Posterior cingulate gyrus (tissue), 11 donors: ENCODE data around the gene OCIAD1.
A peak's percentile ranks its signal among the peaks of the same experiment; 100 is the strongest.
"Not testable (repeated sequence)": the region's sequence is repeated elsewhere in the genome, so short reads cannot be mapped to it uniquely, and the experiment has no call there.

Experiments
- DNase-seq, 10 donors: peaks; one replicate each; pipeline versions ENCODE4 v3.0.0 to v3.0.0-alpha.2; 2020 to 2021; ENCODE audit warnings: mixed read lengths in 3 of 10
- intact Hi-C: fragments of 100-400 bp; cut with DNase I; formaldehyde crosslinking; loops from one replicate; pipeline ENCODE4 v1.15.1; 2023

OCIAD1 gene

GRCh38 chr4:48879561-48880442 lies 48.9 kb downstream of the OCIAD1 start:
- DNase-seq, result peak in 1 of 10 donors; percentile 12
- intact Hi-C loops, result no loop called here

GRCh38 chr4:48881646-48882045 lies 50.8 kb downstream of the OCIAD1 start:
- intact Hi-C loops, result not testable (repeated sequence)
- DNase-seq, result peak in 1 of 10 donors; percentile 46

GRCh38 chr4:48889750-48890149 lies 58.9 kb downstream of the OCIAD1 start:
- intact Hi-C loops, result not testable (repeated sequence)

GRCh38 chr4:48891028-48891619 lies 60.2 kb downstream of the OCIAD1 start:
- DNase-seq, result no peak
- intact Hi-C loops, result no loop called here

More at GRCh38 chr4:48889750-48890149, 58.9 kb downstream of the OCIAD1 start:
- not testable (repeated sequence) for DNase-seq

GRCh38 chr4:48896845-48897244 lies 66.0 kb downstream of the OCIAD1 start:
- DNase-seq, result peak in 3 of 10 donors; percentile 14 to 83 (median 45)

GRCh38 chr4:48898733-48899431 lies 68.0 kb downstream of the OCIAD1 start:
- intact Hi-C loops, result no loop called here
- no peak for DNase-seq

More at GRCh38 chr4:48896845-48897244, 66.0 kb downstream of the OCIAD1 start:
- intact Hi-C loops, result no loop called here

GRCh38 chr4:48899432-48899749 lies 68.5 kb downstream of the OCIAD1 start:
- no peak for DNase-seq
- intact Hi-C loops, result no loop called here

- DNase-seq, result peak in 5 of 10 donors; percentile 18 to 87 (median 43)
- intact Hi-C loops, result no loop called here
These were observed 69.1 kb downstream of the OCIAD1 start for GRCh38 chr4:48899950-48900349.

GRCh38 chr4:48901196-48901595 lies 70.3 kb downstream of the OCIAD1 start:
- intact Hi-C loops, result no loop called here
- no peak for DNase-seq

- intact Hi-C loops, result no loop called here
These were observed 71.4 kb downstream of the OCIAD1 start for GRCh38 chr4:48902266-48902665.

GRCh38 chr4:48904101-48904500 lies 73.2 kb downstream of the OCIAD1 start:
- intact Hi-C loops, result no loop called here
- DNase-seq, result no peak

More at GRCh38 chr4:48902266-48902665, 71.4 kb downstream of the OCIAD1 start:
- DNase-seq, result no peak

GRCh38 chr4:48904541-48905142 lies 73.8 kb downstream of the OCIAD1 start:
- intact Hi-C loops, result no loop called here
- DNase-seq, result no peak

GRCh38 chr4:48905363-48906015 lies 74.6 kb downstream of the OCIAD1 start:
- no peak for DNase-seq
- intact Hi-C loops, result no loop called here

GRCh38 chr4:48906206-48907173 lies 75.6 kb downstream of the OCIAD1 start, which contains the start of gene OCIAD2:
TSS of gene OCIAD2 (minus strand) at chr4:48906774. CDS start at chr4:48904549, 2,225 bp downstream.
- peak in 8 of 10 donors; percentile 28 to 95 (median 56) for DNase-seq
- intact Hi-C loops, result no loop called here

- DNase-seq, result no peak
- intact Hi-C loops, result no loop called here
These were observed 77.0 kb downstream of the OCIAD1 start for GRCh38 chr4:48907706-48908477.

GRCh38 chr4:48908687-48909086 lies 77.8 kb downstream of the OCIAD1 start:
- intact Hi-C loops, result no loop called here

GRCh38 chr4:48909697-48910096 lies 78.8 kb downstream of the OCIAD1 start:
- intact Hi-C loops, result no loop called here
- peak in 4 of 10 donors; percentile 17 to 90 (median 64) for DNase-seq

More at GRCh38 chr4:48908687-48909086, 77.8 kb downstream of the OCIAD1 start:
- DNase-seq, result no peak

- intact Hi-C loops, result no loop called here
- no peak for DNase-seq
These were observed 79.6 kb downstream of the OCIAD1 start for GRCh38 chr4:48910511-48910910.
